SIG-M5 treated with dmso at 0.1 percent for 504 hours (cell line): ENCODE measurements around the gene DNAH11.
"Not testable (repeated sequence)": the region's sequence is repeated elsewhere in the genome, so short reads cannot be mapped to it uniquely, and the experiment has no call there.

ENCODE experiments used
- DNase-seq: peaks from one replicate; lab custom pipeline; 2025; ENCODE audit not compliant: unreplicated experiment; lab: John Stamatoyannopoulos, UW

The DNAH11 gene

DNA sequence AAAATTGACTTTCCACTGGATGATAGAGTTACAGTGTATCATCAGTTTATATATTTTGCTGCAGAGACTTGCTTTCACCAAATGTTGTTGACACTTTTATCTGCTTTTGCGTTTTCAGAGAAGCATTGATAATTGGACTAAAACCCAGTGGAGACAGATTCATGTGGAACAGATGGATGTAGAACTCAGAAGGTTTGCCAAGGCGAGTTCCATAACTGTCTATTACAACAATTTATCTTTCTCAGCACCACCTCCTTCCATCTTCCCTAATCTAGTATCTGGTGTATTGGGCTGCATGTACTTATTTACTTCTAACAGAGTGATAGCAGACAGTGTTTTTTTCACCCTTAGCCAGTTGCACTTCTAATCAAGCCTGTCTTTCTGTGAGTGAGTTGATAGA, 73.3 kb downstream of the DNAH11 start:
- DNase-seq: no peak

DNA sequence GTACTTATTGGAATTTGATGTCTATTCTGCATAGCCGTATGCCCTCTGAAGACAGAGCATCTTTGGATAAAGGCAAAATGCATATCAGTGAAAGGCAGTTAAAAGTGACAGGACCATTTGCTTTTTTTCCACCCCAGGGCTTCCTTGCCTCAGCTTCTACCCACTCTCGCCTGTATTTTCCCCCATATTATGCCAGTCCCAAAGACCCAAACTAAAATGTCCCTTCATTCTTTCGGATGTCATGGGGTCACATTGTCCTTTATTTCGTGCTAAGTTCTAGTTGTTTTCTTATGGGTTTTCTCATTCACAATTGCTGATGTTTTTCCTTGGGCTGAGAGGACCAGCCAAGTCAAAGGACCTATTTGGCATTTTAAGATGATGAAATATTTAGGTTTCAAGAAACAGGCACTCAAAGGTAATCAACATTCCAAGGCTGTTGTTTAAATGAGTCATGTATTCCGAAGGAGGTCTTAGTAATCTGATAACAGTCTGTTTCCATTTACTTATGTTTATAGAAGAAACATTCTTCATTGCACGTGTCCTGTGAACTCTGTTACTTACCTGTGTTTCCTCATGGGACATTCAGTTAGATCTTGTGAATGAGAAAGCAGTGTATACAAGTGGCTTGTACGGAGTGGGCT, 74.1 kb downstream of the DNAH11 start:
- peak; percentile 54 for DNase-seq

GRCh38 chr7:21617513-21617912, 74.7 kb downstream of the DNAH11 start:
- no peak for DNase-seq

DNA sequence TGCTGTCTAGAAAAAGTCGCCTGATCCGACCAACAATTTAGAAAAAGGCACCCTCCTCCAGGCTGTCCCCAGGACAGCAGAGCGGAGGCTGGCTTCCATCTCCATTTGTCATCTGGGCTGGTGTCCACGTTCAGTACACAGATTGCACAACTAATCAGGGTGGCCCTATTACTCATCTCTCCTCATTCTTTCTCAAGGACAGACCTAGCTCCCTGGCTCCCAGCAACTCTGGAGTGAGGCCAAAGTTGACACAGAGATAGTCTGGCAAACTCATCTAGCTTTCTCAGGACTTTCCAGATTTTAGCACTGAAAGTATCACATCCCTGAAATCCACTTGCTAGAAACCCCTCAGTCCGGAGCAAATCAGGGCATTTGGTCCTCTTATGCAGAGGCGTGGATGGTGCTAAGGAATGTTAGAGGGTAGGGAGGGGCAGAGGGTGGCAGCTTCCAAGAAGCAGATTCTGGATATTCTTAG, 75.1 kb downstream of the DNAH11 start:
- peak; percentile 39 for DNase-seq

GRCh38 chr7:21618706-21619105, 75.9 kb downstream of the DNAH11 start:
- no peak for DNase-seq

GRCh38 chr7:21620054-21620453, 77.2 kb downstream of the DNAH11 start:
- DNase-seq: no peak

- DNase-seq: peak; percentile 37
Measured at GRCh38 chr7:21624320-21624719, 81.5 kb downstream of the DNAH11 start.

DNA sequence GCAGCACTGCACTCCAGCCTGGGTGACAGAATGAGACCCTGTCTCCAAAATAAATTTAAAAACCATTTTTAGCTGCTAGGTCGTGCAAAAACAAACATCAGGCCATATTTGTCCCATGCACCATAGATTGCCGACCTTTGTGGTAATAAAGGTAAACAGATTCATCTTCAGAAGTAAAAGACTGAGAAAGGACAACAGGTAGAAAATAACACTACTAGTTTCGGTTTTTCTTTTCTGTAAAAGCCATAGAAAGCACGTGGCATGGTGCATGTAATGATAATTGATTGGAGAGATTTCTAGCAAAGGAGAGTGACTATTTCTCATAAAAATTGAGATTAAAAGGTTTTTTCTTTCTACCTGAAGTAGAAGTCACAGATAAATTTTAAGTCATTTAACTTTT, 93.9 kb downstream of the DNAH11 start:
- no peak for DNase-seq

DNA sequence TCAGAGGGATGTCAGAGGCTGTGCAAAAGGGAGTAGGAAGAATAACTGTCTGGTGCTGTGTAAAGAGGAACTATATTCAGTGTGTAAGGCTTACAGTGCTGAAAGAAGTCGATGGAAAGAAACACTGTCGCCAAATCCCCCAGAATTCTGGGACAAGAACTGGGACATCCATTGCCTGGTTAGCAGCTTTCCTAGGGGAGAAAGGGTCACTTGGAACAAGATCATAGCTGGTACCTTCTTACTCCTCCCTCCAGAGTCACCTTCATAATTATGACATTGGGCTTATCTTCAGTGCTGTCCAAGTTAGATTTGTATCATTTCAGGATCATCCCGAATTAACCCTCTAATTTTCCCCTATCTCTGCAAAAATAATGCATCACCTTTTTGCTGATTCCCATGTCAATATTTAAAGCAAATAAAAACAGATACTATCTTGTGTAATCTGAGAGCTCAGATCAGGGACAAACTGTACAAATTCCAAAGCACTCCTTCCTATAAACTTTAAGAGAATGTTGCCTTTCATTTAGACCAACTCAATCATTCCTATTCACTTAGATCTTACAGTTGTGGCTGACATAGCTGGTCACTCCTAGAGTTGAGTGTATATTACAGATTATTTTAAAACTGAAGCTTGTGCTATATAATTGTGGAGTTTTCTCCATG, 96.5 kb downstream of the DNAH11 start:
- DNase-seq: no peak

DNA sequence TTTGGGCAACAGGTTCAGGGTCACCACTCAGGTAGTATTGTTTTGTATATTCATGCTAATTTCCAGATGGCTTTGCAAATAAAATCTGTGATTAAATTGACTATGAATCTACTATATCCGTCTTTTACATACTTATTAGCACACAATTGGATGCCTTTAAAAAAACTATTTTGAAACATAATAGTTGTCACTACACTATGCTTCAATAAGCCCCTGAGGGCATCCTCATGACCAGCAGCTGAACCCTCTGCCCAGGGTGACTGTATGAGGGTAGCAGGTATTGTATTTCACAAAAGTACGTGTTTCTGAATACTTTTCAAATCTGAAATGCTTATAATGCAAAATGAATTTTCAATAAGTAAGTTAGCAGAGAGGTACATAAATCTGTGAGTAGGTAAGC, 97.3 kb downstream of the DNAH11 start:
- DNase-seq: no peak

DNA sequence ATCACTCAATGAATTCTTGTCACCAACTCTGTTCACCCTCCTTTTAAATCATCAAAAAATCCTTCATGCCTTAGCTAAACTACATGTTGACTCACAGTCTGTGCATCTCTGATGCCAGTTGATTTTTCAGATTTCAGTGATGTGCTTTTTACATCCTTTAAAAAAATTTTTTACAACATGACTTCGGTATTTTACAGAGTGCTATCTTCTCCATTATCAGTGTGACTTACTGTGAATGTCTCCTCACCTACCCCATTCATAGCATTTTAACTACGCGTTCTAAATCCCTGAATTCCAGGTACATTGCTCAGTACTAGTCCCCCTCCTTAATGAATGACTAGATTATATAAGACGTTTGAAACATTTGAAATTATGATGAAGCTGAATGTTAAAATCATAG, 98.7 kb downstream of the DNAH11 start:
- DNase-seq: no peak

GRCh38 chr7:21642422-21642821, 99.6 kb downstream of the DNAH11 start:
- DNase-seq: no peak

DNA sequence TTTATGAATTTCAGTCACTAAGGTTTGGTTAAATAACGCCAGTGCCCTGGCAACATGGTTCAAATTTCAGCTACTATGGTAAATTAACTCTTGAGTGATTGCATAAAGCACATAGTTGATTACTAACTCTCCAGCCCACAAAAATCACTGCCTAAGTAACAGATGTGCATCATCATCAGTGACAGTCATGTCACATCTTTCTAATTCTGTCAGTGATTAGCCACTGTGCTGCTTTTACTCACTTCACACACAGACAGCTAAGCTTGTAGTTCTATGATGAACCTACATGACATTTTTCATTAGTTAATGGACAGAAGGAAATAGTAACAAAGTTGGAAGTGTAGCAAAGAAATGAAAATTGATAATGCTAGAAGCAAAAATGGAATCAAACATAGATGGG, 108.9 kb downstream of the DNAH11 start:
- DNase-seq: no peak

DNA sequence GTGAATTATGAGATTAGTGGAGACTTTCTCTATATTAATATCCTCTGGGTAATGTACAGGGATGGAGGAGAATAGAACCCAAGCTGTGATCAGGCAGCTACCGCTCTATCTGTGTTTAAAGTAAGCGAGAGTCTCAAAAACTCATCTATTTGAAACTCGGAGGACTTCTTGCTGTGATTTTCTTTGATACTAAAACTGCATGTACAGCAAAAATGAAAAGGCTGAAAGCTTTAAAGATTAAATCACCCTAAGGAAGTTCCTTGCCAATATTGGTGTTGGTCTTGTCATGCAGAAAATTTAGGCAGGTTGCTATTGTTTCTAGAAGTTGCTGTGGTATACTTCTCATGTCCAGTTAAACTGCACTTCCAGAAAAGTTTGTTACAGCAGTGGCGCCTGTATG, 110.8 kb downstream of the DNAH11 start:
- no peak for DNase-seq

GRCh38 chr7:21656081-21656480, 113.2 kb downstream of the DNAH11 start:
- no peak for DNase-seq

DNA sequence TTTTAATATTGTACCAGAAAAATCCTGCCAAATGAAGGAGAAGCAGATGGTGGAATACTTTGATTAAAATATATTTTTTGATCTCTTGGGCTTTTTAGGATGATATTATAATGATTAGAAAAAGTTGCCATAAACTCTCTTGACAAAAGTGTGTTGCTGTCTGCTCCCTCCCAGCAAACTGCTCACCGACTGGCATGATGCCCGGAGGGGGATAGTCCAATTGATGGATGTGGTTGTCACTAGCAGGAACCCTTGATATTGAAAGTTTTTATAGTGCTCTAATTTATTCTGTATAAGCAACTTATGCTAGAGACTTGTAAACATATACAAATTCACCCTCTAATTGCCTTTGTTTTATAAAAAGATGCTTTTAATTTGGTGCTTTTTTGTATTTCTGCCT, 114.0 kb downstream of the DNAH11 start:
- no peak for DNase-seq

GRCh38 chr7:21670496-21670895, 127.7 kb downstream of the DNAH11 start:
- no peak for DNase-seq

GRCh38 chr7:21671859-21672258, 129.0 kb downstream of the DNAH11 start:
- DNase-seq: peak; percentile 17

DNA sequence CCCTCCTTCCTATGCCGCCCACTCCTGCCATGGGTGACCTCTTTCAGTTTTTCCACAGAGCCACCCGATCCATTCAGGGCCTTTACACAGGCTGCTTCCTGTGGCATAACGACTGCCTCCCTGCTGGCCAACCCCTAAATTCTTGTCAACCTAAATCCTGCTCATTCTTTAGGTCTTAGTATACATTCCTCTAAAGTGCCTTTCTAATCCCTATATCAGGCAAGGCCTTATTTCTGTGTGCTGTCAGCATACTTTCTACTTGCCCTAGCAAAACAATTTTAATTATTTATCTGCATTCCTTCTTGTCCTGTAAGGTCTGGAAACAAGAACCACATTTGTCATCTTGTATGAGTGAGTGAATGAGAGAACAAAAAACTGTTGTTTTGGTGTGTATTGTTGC, 132.4 kb downstream of the DNAH11 start:
- DNase-seq: no peak

DNA sequence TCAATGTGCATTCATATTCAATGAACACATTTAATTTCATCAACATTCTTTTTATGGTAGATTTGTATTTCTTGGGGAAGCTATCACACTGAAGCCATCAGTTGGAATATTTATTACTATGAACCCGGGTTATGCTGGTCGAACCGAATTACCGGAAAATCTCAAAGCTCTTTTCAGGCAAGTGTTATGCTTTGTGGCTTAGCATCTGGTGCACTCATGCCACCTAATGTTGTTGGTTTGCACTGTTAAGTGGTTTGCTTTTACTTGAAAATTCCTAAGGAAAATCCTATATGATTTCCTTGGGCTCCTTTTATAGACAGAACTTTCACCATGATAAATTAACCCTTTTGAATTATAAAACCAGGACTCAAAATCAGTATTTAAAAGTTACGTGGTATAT, 147.9 kb downstream of the DNAH11 start:
- peak; percentile 3 for DNase-seq

DNA sequence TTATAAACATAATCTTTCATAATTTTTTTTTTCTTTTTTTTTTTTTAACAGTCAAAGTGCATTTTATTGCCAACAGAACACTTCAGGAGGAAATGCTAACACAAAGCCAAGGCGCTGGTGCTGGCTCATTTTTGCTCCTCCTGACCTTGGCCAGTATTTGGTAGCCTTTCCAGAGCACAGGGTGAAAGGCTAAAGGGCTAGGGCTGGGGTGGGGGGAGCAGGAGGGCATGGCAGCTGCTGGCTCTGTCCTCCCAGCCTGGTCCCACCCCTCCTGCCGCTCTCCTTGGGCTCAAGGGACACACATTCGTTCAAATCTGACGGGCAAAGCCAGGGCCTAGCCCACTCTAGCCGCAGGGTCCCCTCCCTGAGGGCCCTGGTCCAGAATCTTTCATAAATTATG, 148.3 kb downstream of the DNAH11 start:
- not testable (repeated sequence) for DNase-seq

- DNase-seq: not testable (repeated sequence)
Measured at GRCh38 chr7:21700587-21700986, 157.7 kb downstream of the DNAH11 start.

DNA sequence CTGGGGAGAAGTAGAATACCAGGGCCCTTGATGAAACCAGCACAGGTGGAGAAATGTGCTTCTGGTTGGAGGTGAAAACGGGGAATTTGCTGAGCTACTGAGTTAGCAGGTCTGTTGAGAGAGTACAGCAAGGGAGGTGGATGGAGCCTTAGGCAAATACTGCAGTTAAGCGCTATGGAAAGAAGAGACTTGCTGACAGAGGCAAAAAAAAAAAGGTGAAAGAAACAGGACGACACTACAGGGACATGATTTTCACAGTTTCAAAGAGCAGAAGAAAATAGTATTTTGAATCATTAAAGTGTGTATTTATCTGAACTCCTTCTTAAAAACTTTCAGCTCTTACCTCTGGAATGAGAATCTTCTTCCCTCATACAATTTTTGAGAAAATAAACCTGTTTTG, 159.5 kb downstream of the DNAH11 start:
- DNase-seq: no peak
